A549 (cell line): Measurements from ENCODE around the gene PLPP6. TPM values are rescaled to one million over a fixed set of nuclear protein-coding genes. Genes with fewer than 3 reads are reported as not detected.
A peak's percentile ranks its signal among the peaks of the same experiment; 100 is the strongest.

Experiments used
- ATAC-seq, 2 experiments: fragments of 200-7000 bp in 1 of 2; fragments of >200 bp in 1 of 2; cut with Nextera tagmentation in 1 of 2; cut with Tn5 transposase in 1 of 2; 3 replicates each; pipeline versions ENCODE4 v1.8.0 to v1.9.1; 2018 to 2020; ENCODE audit warnings: mild to moderate bottlenecking in 1 of 2, moderate library complexity in 1 of 2
- CTCF ChIA-PET: fragments of 300-600 bp; sonication (Branson Sonifier 250); formaldehyde crosslinking; extraction: SDS; loops from one replicate; lab custom pipeline; 2021; ENCODE audit warnings: antibody characterized with exemption, inconsistent platforms; lab: Yijun Ruan, JAX
- POLR2A ChIA-PET: fragments of 350-600 bp; formaldehyde crosslinking; extraction: SDS; loops from one replicate; lab custom pipeline; 2021; ENCODE audit warnings: antibody characterized with exemption, inconsistent platforms; lab: Yijun Ruan, JAX
- DNase-seq, 2 experiments: peaks; one replicate each; pipeline versions ENCODE4 v3.0.0 to v3.0.0-alpha.2; 2011 to 2016; ENCODE audit warnings: low read depth in 1 of 2, low spot score in 1 of 2
- FAIRE-seq: peaks from 2 replicates; lab custom pipeline; 2011; peaks lifted over from hg19 to GRCh38; lab: Jason Lieb, UNC
- H3K27ac ChIP-seq, 2 experiments: fragments of >200 bp; sonication (Bioruptor Twin); formaldehyde crosslinking; 3 replicates each; pipeline ENCODE4 v1.5.1; 2016 to 2017
- H3K4me1 ChIP-seq: fragments of >200 bp; sonication (Bioruptor Twin); formaldehyde crosslinking; 3 replicates; pipeline ENCODE4 v1.6.1; 2016
- H3K4me2 ChIP-seq: fragments of >200 bp; sonication (Bioruptor Twin); formaldehyde crosslinking; 3 replicates; pipeline ENCODE4 v1.6.1; 2016
- H3K4me3 ChIP-seq: fragments of >200 bp; sonication (Bioruptor Twin); formaldehyde crosslinking; 3 replicates; pipeline ENCODE4 v1.5.1; 2016
- H3K9me3 ChIP-seq: fragments of >200 bp; sonication (Bioruptor Twin); formaldehyde crosslinking; 3 replicates; pipeline ENCODE4 v1.6.1; 2016
- BCL3 ChIP-seq: fragments of >200 bp; sonication (Bioruptor Twin); formaldehyde crosslinking; IDR thresholded peaks from 3 replicates; pipeline ENCODE4 v1.6.1; 2016
- CBX2 ChIP-seq: fragments of 200-600 bp; sonication (generic); IDR thresholded peaks from 2 replicates; pipeline ENCODE4 v1.6.1; 2016; ENCODE audit warnings: low read depth, mild to moderate bottlenecking, borderline replicate concordance
- CTCF ChIP-seq: fragments of >200 bp; sonication (Bioruptor Twin); formaldehyde crosslinking; IDR thresholded peaks from 3 replicates; pipeline ENCODE4 v1.5.1; 2016
- E2F6 ChIP-seq: IDR thresholded peaks from 2 replicates; pipeline ENCODE4 v1.6.1; 2012; ENCODE audit warnings: low read depth, borderline replicate concordance
- ELK1 ChIP-seq: fragments of 150-350 bp; IDR thresholded peaks from 2 replicates; pipeline ENCODE4 v1.6.1; 2014; ENCODE audit warnings: low read depth, mild to moderate bottlenecking, low read length
- FOSL2 ChIP-seq, 2 experiments: fragments of 450-650 bp in 1 of 2; fragments of >200 bp in 1 of 2; sonication (Bioruptor Twin) in 1 of 2; formaldehyde crosslinking; IDR thresholded peaks; 2 replicates each; pipeline versions ENCODE4 v1.5.0 to v1.6.1; 2016 to 2020; ENCODE audit warnings: mild to moderate bottlenecking in 1 of 2, moderate library complexity in 1 of 2
- HES2 ChIP-seq: fragments of >200 bp; sonication (Bioruptor Twin); formaldehyde crosslinking; IDR thresholded peaks from 2 replicates; pipeline ENCODE4 v1.6.1; 2016
- HOXA7 ChIP-seq: fragments of 250-450 bp; sonication (Bioruptor Pico); IDR thresholded peaks from 2 replicates; pipeline ENCODE4 v1.5.0; 2020; ENCODE audit warnings: mild to moderate bottlenecking, moderate library complexity
- HOXB13 ChIP-seq: fragments of 250-450 bp; sonication (Bioruptor Pico); IDR thresholded peaks from 2 replicates; pipeline ENCODE4 v1.5.0; 2020; ENCODE audit warnings: low read depth, mild to moderate bottlenecking, moderate library complexity
- JUN ChIP-seq, 2 experiments: fragments of >200 bp; sonication (Bioruptor Twin); formaldehyde crosslinking; IDR thresholded peaks; 2 replicates in 1 of 2; 3 replicates in 1 of 2; pipeline ENCODE4 v1.6.1; 2016 to 2017
- KDM5A ChIP-seq: fragments of 200-600 bp; sonication (generic); IDR thresholded peaks from 2 replicates; pipeline ENCODE4 v1.6.1; 2016; ENCODE audit warnings: antibody characterized with exemption, mild to moderate bottlenecking
- MAX ChIP-seq: IDR thresholded peaks from 2 replicates; pipeline ENCODE4 v1.6.1; 2012
- MAZ ChIP-seq: fragments of 150-350 bp; IDR thresholded peaks from 2 replicates; pipeline ENCODE4 v1.6.1; 2014; ENCODE audit warnings: antibody characterized with exemption, low read depth, low read length, borderline replicate concordance
- NPAS2 ChIP-seq: fragments of 250-450 bp; sonication (Bioruptor Pico); IDR thresholded peaks from 2 replicates; pipeline ENCODE4 v1.8.0; 2022; ENCODE audit warnings: mild to moderate bottlenecking, moderate library complexity, borderline replicate concordance
- PBX3 ChIP-seq: IDR thresholded peaks from 2 replicates; pipeline ENCODE4 v1.6.1; 2012
- POLR2A ChIP-seq: IDR thresholded peaks from 2 replicates; pipeline ENCODE4 v1.6.1; 2012; ENCODE audit warnings: mild to moderate bottlenecking, low read length
- POLR2AphosphoS2 ChIP-seq: conservative IDR thresholded peaks from 2 replicates; pipeline ENCODE4 v1.6.1; 2012; ENCODE audit warnings: low read length, improper control_type of control experiment, inconsistent platforms
- RAD21 ChIP-seq, 2 experiments: fragments of >200 bp in 1 of 2; sonication (Bioruptor Twin) in 1 of 2; formaldehyde crosslinking in 1 of 2; IDR thresholded peaks in 1 of 2; conservative IDR thresholded peaks in 1 of 2; 2 replicates in 1 of 2; 3 replicates in 1 of 2; pipeline ENCODE4 v1.6.1; 2012 to 2018; ENCODE audit warnings: inconsistent platforms in 1 of 2
- RFX5 ChIP-seq: fragments of 450-650 bp; IDR thresholded peaks from 2 replicates; pipeline ENCODE4 v1.7.1; 2014; ENCODE audit warnings: antibody characterized with exemption, mild to moderate bottlenecking, moderate library complexity
- SMC3 ChIP-seq: fragments of >200 bp; sonication (Bioruptor Twin); formaldehyde crosslinking; IDR thresholded peaks from 3 replicates; pipeline ENCODE4 v1.6.1; 2018; ENCODE audit warnings: inconsistent platforms
- TFCP2L1 ChIP-seq: fragments of 250-450 bp; sonication (Bioruptor Pico); IDR thresholded peaks from 2 replicates; pipeline ENCODE4 v1.5.0; 2021; ENCODE audit warnings: mild to moderate bottlenecking
- WGBS: methylation state at CpG from one replicate; pipeline ENCODE4 v1.1.6; 2017; ENCODE audit errors: missing lambda C conversion rate; 5-methylcytosine and 5-hydroxymethylcytosine counted together
- polyA plus RNA-seq, 4 experiments: library from polyadenylated mRNA; depleted of rRNA in 3 of 4; stranded (reverse); fragments of >200 nt; fragmentation: RNase III in 1 of 4; extraction: RNeasy Plus Mini Kit Qiagen cat#74134 plus additional on column Dnase treatment in 1 of 4; gene quantifications; 2 replicates in 3 of 4; 3 replicates in 1 of 4; pipeline ENCODE4 v1.2.3, GENCODE V29; 2011 to 2017

The PLPP6 gene
- polyA plus RNA-seq, 2 of the 4 experiments (the other 2 are of a cell fraction), result 11.2 to 13.5 TPM

- H3K27ac ChIP-seq, result peak within 1 kb of the TSS; percentile 85 to 93
- TF ChIP-seq POLR2AphosphoS2, result no peak
- no peak for TF ChIP-seq HOXA7 (CRISPR knock-in tag)
- TF ChIP-seq JUN (IDR thresholded peaks at IDR 0.05), result peak; percentile 90 to 92
- TF ChIP-seq CTCF, result peak; percentile 21; the same call in 1 of the 3 replicates
- TF ChIP-seq FOSL2 (IDR thresholded peaks at IDR 0.05), result no peak
- TF ChIP-seq FOSL2 (CRISPR knock-in tag; IDR thresholded peaks at IDR 0.05), result peak; percentile 47; the same call in 1 of the 2 replicates
- TF ChIP-seq MAZ, result 0 out of 2 replicates have a peak, but pooled peaks have one; percentile 11
- peak; percentile 20; the same call in 1 of the 2 replicates for TF ChIP-seq RFX5
- no peak for TF ChIP-seq HES2
- peak in 1 of 2 experiments; percentile 37; a peak in 3 of 5 replicates for TF ChIP-seq RAD21 (conservative IDR thresholded peaks at IDR 0.05 in 1 of 2, IDR thresholded peaks at IDR 0.05 in 1 of 2)
- peak; percentile 72 for TF ChIP-seq E2F6
- TF ChIP-seq POLR2A, result peak; percentile 94
- no peak for TF ChIP-seq HOXB13 (CRISPR knock-in tag)
- peak; percentile 92 for TF ChIP-seq MAX
- TF ChIP-seq CBX2, result no peak
- TF ChIP-seq SMC3, result peak; percentile 45; the same call in 2 of the 3 replicates
- 0 out of 2 replicates have a peak, but pooled peaks have one; percentile 75 for TF ChIP-seq ELK1
- peak; percentile 89 for TF ChIP-seq BCL3
- TF ChIP-seq TFCP2L1, result peak; percentile 75; the same call in 1 of the 2 replicates
- H3K4me1 ChIP-seq, result peaks cover 30% of the 10 kb centered on the region
- DNase-seq (peak; percentile 91 to 97), FAIRE-seq (peak; percentile 51), ATAC-seq (peak; percentile 90 to 94)
- H3K9me3 ChIP-seq, result no peaks in the 10 kb centered on the region
- 1% methylated on average over 58 of the region's 66 CpGs for WGBS
- H3K4me3 ChIP-seq, result peak within 1 kb of the TSS; percentile 59
- H3K4me2 ChIP-seq, result peak within 1 kb of the TSS; percentile 98
- ChIA-PET CTCF (interaction anchor here (0.7 to 1.0 kb wide), 4 partner anchors 12 to 35 kb away, joined by 3 to 5 read pairs (median 3); no protein-coding TSS in a partner anchor), POLR2A (interaction anchor here (0.6 to 1.4 kb wide), 10 partner anchors 9 to 1836 kb away, joined by 3 to 37 read pairs (median 4); partner anchors contain the start of genes AK3, CD274, PLPP6 and PUM3)
These were observed 17.4 kb downstream of the PLPP6 start, which contains the start of gene CDC37L1 for GRCh38 chr9:4679268-4680172. TSS of gene CDC37L1 (plus strand) at chr9:4679569. CDS start at chr9:4679768, 199 bp downstream.

GRCh38 chr9:4680173-4680525 is 18.1 kb downstream of the PLPP6 start:
- ATAC-seq (no peak), DNase-seq (no peak), FAIRE-seq (no peak)
- POLR2A ChIA-PET, result interaction anchor here (1.0 to 1.4 kb wide), 3 partner anchors 14 to 62 kb away, joined by 3 to 37 read pairs (median 3); partner anchors contain the start of gene SPATA6L
- Histone ChIP-seq H3K4me3 (peak overlapping the region; percentile 59), H3K4me2 (peak overlapping the region; percentile 98), H3K9me3 (no peaks in the 10 kb centered on the region), H3K4me1 (peaks cover 24% of the 10 kb centered on the region), H3K27ac (peak overlapping the region; percentile 85 to 93)
- CTCF ChIA-PET, result interaction anchor here (0.7 to 1.8 kb wide), 3 partner anchors 12 to 34 kb away, joined by 3 to 8 read pairs (median 4); partner anchors contain the start of gene SPATA6L
- TF ChIP-seq PBX3, result no peak
- TF ChIP-seq SMC3, result no peak
- TF ChIP-seq KDM5A, result no peak
- TF ChIP-seq NPAS2, result no peak
- WGBS, result 1% methylated on average over 10 of the region's 10 CpGs
